ENCODE measurements around the gene RHBDF1. TPM values are rescaled to one million over a fixed set of nuclear protein-coding genes. Genes with fewer than 3 reads are reported as not detected.

RHBDF1 gene
- total RNA-seq, 1 experiment from 2014 or later = 26.3 TPM

GRCh38 chr16:36336-36984, 36.0 kb downstream of the RHBDF1 start:
- BruUV-seq (replicated peaks) = no TSS peak
- no peak for ATAC-seq

GRCh38 chr16:35678-36305, 36.6 kb downstream of the RHBDF1 start:
- ChIA-PET POLR2A (ENCODE audit: unreplicated experiment) (no interaction called here), CTCF (no interaction called here)
- H3K9me2 ChIP-seq (replicated peaks; ENCODE audit: low read length) = no peaks in the 10 kb centered on the region
- no peak for ATAC-seq
- H3K4me1 ChIP-seq (ENCODE audit: insufficient read depth, low read length) = peaks cover 5% of the 10 kb centered on the region; the same call in 1 of the 2 replicates
- no peak overlapping the region for H2AFZ ChIP-seq (ENCODE audit: low read length)
- no peaks in the 10 kb centered on the region for H3K9me3 ChIP-seq (ENCODE audit: low read length)
- intact Hi-C loops (cut with micrococcal nuclease) = no loop called here
- no peak overlapping the region for H3K9ac ChIP-seq (ENCODE audit: low read length)
- no peak overlapping the region for H3K27ac ChIP-seq (ENCODE audit: low read length)
- H3K36me3 ChIP-seq (ENCODE audit: low read depth, low read length) = no peaks in the 10 kb centered on the region
- TF ChIP-seq EZH2phosphoT487 (IDR thresholded peaks at IDR 0.05; ENCODE audit: borderline replicate concordance, low read length) = no peak
- TF ChIP-seq CTCF (conservative IDR thresholded peaks at IDR 0.05; ENCODE audit: low read depth, low read length) = no peak
- no peak for TF ChIP-seq EZH2 (IDR thresholded peaks at IDR 0.05; ENCODE audit: low read length, unreplicated experiment)
- no peaks in the 10 kb centered on the region for H4K20me1 ChIP-seq (ENCODE audit: low read length)
- H3K79me2 ChIP-seq (ENCODE audit: low read length) = no peaks in the 10 kb centered on the region
- BruUV-seq (replicated peaks) = no TSS peak
- H3F3A ChIP-seq (ENCODE audit: low read length, unreplicated experiment) = no peaks in the 10 kb centered on the region
- no peak overlapping the region for H3K4me3 ChIP-seq (ENCODE audit: low read length)
- no peaks in the 10 kb centered on the region for H3K27me3 ChIP-seq (ENCODE audit: low read length)
- DNase-seq = no peak
- H3K4me2 ChIP-seq (ENCODE audit: low read length) = no peak overlapping the region

More at GRCh38 chr16:36336-36984, 36.0 kb downstream of the RHBDF1 start:
- H3K27ac ChIP-seq (ENCODE audit: low read length) = no peak overlapping the region
- H3K9me2 ChIP-seq (replicated peaks; ENCODE audit: low read length) = no peaks in the 10 kb centered on the region
- H3K4me1 ChIP-seq (ENCODE audit: insufficient read depth, low read length) = peaks cover 5% of the 10 kb centered on the region; the same call in 1 of the 2 replicates
- H3F3A ChIP-seq (ENCODE audit: low read length, unreplicated experiment) = no peaks in the 10 kb centered on the region
- ChIA-PET CTCF (no interaction called here), POLR2A (ENCODE audit: unreplicated experiment) (no interaction called here)
- TF ChIP-seq CTCF (conservative IDR thresholded peaks at IDR 0.05; ENCODE audit: low read depth, low read length) (no peak), EZH2phosphoT487 (IDR thresholded peaks at IDR 0.05; ENCODE audit: borderline replicate concordance, low read length) (no peak), EZH2 (IDR thresholded peaks at IDR 0.05; ENCODE audit: low read length, unreplicated experiment) (no peak)
- no peaks in the 10 kb centered on the region for H3K79me2 ChIP-seq (ENCODE audit: low read length)
- no peak overlapping the region for H3K4me3 ChIP-seq (ENCODE audit: low read length)
- intact Hi-C loops (cut with micrococcal nuclease) = no loop called here
- no peaks in the 10 kb centered on the region for H4K20me1 ChIP-seq (ENCODE audit: low read length)
- H3K27me3 ChIP-seq (ENCODE audit: low read length) = no peaks in the 10 kb centered on the region
- no peak overlapping the region for H3K4me2 ChIP-seq (ENCODE audit: low read length)
- H3K9ac ChIP-seq (ENCODE audit: low read length) = no peak overlapping the region
- no peak for DNase-seq
- H3K36me3 ChIP-seq (ENCODE audit: low read depth, low read length) = no peaks in the 10 kb centered on the region
- H2AFZ ChIP-seq (ENCODE audit: low read length) = no peak overlapping the region
- H3K9me3 ChIP-seq (ENCODE audit: low read length) = no peaks in the 10 kb centered on the region
